ENCODE data around the gene PRSS3. TPM values are rescaled to one million over a fixed set of nuclear protein-coding genes. Genes with fewer than 3 reads are reported as not detected.
"Not testable (repeated sequence)": the region's sequence is repeated elsewhere in the genome, so short reads cannot be mapped to it uniquely, and the experiment has no call there.

The PRSS3 gene
- total and polyA plus RNA-seq, 10 of the 15 experiments (the other 5 are each of a cell fraction or from before 2014, with no cell fraction given), result 0.54 TPM; not detected in 9

GRCh38 chr9:33807156-33807555 is 11.8 kb downstream of the PRSS3 start:
- POLR2A ChIA-PET, result not testable (repeated sequence)

GRCh38 chr9:33808979-33809322 is 13.6 kb downstream of the PRSS3 start:
- H3K4me1 ChIP-seq (ENCODE audit: control insufficient read depth, insufficient read depth, low read length); FAIRE-seq; H4K20me1 ChIP-seq (ENCODE audit: control insufficient read depth, insufficient read depth); H3K27me3 ChIP-seq (replicated peaks in 1 of 2; ENCODE audit: control insufficient read depth in 2 of 2, insufficient read depth in 2 of 2, low read length in 1 of 2); BruUV-seq (replicated peaks); H2AFZ ChIP-seq (ENCODE audit: control insufficient read depth, low read depth, low read length); H3K36me3 ChIP-seq (ENCODE audit: control insufficient read depth in 2 of 2, insufficient read depth in 2 of 2, low read length in 1 of 2); H3K9me3 ChIP-seq (replicated peaks; ENCODE audit: control insufficient read depth, insufficient read depth, low read length); H3K4me2 ChIP-seq (ENCODE audit: control insufficient read depth, insufficient read depth); H3K9ac ChIP-seq (ENCODE audit: control insufficient read depth, insufficient read depth, low read length); H3K27ac ChIP-seq (ENCODE audit: control insufficient read depth, insufficient read depth); POLR2A ChIA-PET; H3K4me3 ChIP-seq; in situ Hi-C loops (cut with MboI); DNase-seq (ENCODE audit: low read depth, low spot score); H3K79me2 ChIP-seq (ENCODE audit: control insufficient read depth, insufficient read depth, low read length): not testable (repeated sequence)
- ChIA-PET CTCF (interaction anchor here (0.7 to 3.1 kb wide), 4 partner anchors 20 to 265 kb away, joined by 3 to 12 read pairs (median 4); no protein-coding TSS in a partner anchor), SMC1A (ENCODE audit: uncharacterized antibody, unreplicated experiment) (interaction anchor here (1.0 kb wide), 2 partner anchors 29 to 39 kb away, joined by 3 to 4 read pairs; no protein-coding TSS in a partner anchor), RAD21 (ENCODE audit: unreplicated experiment) (interaction anchor here (0.8 to 1.1 kb wide), 2 partner anchors 9 to 266 kb away, joined by 3 read pairs; no protein-coding TSS in a partner anchor)
- ATAC-seq, result peak; percentile 20
- WGBS (ENCODE audit: insufficient coverage, insufficient replicate concordance, low lambda C conversion rate, missing lambda C conversion rate), result 100% methylated on average over 1 of the region's 1 CpG
- intact Hi-C loops (cut with micrococcal nuclease; ENCODE audit: unreplicated experiment), result loop anchor here (5.0 kb wide), 1 partner anchor 113 kb away; no protein-coding TSS in a partner anchor

More at GRCh38 chr9:33807156-33807555, 11.8 kb downstream of the PRSS3 start:
- H3K4me3 ChIP-seq; H3K4me2 ChIP-seq (ENCODE audit: control insufficient read depth, insufficient read depth); H4K20me1 ChIP-seq (ENCODE audit: control insufficient read depth, insufficient read depth); H2AFZ ChIP-seq (ENCODE audit: control insufficient read depth, low read depth, low read length); H3K27ac ChIP-seq (ENCODE audit: control insufficient read depth, insufficient read depth); H3K27me3 ChIP-seq (replicated peaks in 1 of 2; ENCODE audit: control insufficient read depth in 2 of 2, insufficient read depth in 2 of 2, low read length in 1 of 2); H3K79me2 ChIP-seq (ENCODE audit: control insufficient read depth, insufficient read depth, low read length); ATAC-seq; RAD21 ChIA-PET (ENCODE audit: unreplicated experiment); H3K4me1 ChIP-seq (ENCODE audit: control insufficient read depth, insufficient read depth, low read length); FAIRE-seq; DNase-seq (ENCODE audit: low read depth, low spot score); BruUV-seq (replicated peaks); H3K9me3 ChIP-seq (replicated peaks; ENCODE audit: control insufficient read depth, insufficient read depth, low read length); H3K36me3 ChIP-seq (ENCODE audit: control insufficient read depth in 2 of 2, insufficient read depth in 2 of 2, low read length in 1 of 2); in situ Hi-C loops (cut with MboI); H3K9ac ChIP-seq (ENCODE audit: control insufficient read depth, insufficient read depth, low read length): not testable (repeated sequence)
- WGBS (ENCODE audit: insufficient coverage, insufficient replicate concordance, low lambda C conversion rate, missing lambda C conversion rate), result 95% methylated on average over 2 of the region's 2 CpGs
- SMC1A ChIA-PET (ENCODE audit: uncharacterized antibody, unreplicated experiment), result interaction anchor here (1.2 to 2.2 kb wide), 3 partner anchors 15 to 266 kb away, joined by 3 to 8 read pairs (median 3); no protein-coding TSS in a partner anchor
- CTCF ChIA-PET, result interaction anchor here (0.7 to 3.1 kb wide), 7 partner anchors 18 to 572 kb away, joined by 3 to 12 read pairs (median 3); no protein-coding TSS in a partner anchor
- intact Hi-C loops (cut with micrococcal nuclease; ENCODE audit: unreplicated experiment), result loop anchor here (5.0 kb wide), 1 partner anchor 115 kb away; no protein-coding TSS in a partner anchor

All from GM12878 (cell line).